22Rv1 (cell line): ENCODE measurements around the gene GOLGA7B.

ENCODE experiments used
- ZFX ChIP-seq: fragments of 450-650 bp; IDR thresholded peaks from 2 replicates; pipeline ENCODE4 v1.6.1; 2017; ENCODE audit warnings: antibody characterized with exemption, borderline replicate concordance
- TF ChIP-seq, protein P1 (sequence below): fragments of 450-650 bp; IDR thresholded peaks from 2 replicates; pipeline ENCODE4 v1.5.1; 2017; ENCODE audit warnings: mild to moderate bottlenecking

DNA sequence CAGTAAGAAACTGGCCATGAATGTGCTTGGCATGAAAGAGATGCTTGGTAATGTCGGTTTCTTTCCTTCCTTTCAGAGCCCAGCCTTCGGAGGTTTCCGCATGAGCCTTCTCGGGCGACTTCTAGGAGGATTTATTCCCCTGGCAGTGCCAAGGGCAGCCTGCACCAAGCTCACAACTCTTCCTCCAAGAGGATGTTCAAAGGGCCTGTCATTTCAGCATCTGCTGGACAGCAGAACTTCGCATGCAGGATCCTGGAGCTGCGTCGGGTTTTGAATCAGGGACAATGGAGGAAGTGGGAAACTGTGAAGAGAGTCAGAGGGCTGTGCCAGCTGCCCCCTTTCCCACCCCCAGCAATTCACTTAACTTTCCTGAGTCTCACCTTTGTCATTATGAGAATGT, 21.3 kb downstream of the GOLGA7B start:
- TF ChIP-seq, protein P1, sequence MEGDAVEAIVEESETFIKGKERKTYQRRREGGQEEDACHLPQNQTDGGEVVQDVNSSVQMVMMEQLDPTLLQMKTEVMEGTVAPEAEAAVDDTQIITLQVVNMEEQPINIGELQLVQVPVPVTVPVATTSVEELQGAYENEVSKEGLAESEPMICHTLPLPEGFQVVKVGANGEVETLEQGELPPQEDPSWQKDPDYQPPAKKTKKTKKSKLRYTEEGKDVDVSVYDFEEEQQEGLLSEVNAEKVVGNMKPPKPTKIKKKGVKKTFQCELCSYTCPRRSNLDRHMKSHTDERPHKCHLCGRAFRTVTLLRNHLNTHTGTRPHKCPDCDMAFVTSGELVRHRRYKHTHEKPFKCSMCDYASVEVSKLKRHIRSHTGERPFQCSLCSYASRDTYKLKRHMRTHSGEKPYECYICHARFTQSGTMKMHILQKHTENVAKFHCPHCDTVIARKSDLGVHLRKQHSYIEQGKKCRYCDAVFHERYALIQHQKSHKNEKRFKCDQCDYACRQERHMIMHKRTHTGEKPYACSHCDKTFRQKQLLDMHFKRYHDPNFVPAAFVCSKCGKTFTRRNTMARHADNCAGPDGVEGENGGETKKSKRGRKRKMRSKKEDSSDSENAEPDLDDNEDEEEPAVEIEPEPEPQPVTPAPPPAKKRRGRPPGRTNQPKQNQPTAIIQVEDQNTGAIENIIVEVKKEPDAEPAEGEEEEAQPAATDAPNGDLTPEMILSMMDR, result no peak
- no peak for TF ChIP-seq ZFX
